ENCODE results near the gene TRIM65.

TRIM65 gene

GRCh38 chr17:75917141-75917916 lies 20.6 kb upstream of the TRIM65 start:
- DNase-seq (ENCODE audit: low spot score): no peak

- DNase-seq (ENCODE audit: low spot score): no peak
These were observed 18.5 kb upstream of the TRIM65 start for GRCh38 chr17:75915268-75915667.

- DNase-seq (ENCODE audit: low spot score): no peak
These were observed 18.0 kb upstream of the TRIM65 start for GRCh38 chr17:75914643-75915267.

GRCh38 chr17:75913537-75914210 lies 16.9 kb upstream of the TRIM65 start:
- no peak for DNase-seq (ENCODE audit: low spot score)

- no peak for DNase-seq (ENCODE audit: low spot score)
These were observed 13.9 kb upstream of the TRIM65 start for GRCh38 chr17:75910699-75911098.

- DNase-seq (ENCODE audit: low spot score): no peak
These were observed 13.1 kb upstream of the TRIM65 start for GRCh38 chr17:75909812-75910274.

- no peak for DNase-seq (ENCODE audit: low spot score)
These were observed 12.5 kb upstream of the TRIM65 start for GRCh38 chr17:75909051-75909811.

GRCh38 chr17:75908201-75908600 lies 11.4 kb upstream of the TRIM65 start:
- DNase-seq (ENCODE audit: low spot score): no peak

GRCh38 chr17:75906143-75906884 lies 9.6 kb upstream of the TRIM65 start:
- DNase-seq (ENCODE audit: low spot score): no peak

- peak; percentile 93 for DNase-seq (ENCODE audit: low spot score)
These were observed 8.2 kb upstream of the TRIM65 start, which contains the start of gene MRPL38 for GRCh38 chr17:75904749-75905521. Gene MRPL38 (minus strand): TSS chr17:75904884. CDS start chr17:75904875, 9 bp downstream.

GRCh38 chr17:75902406-75902805 lies 5.7 kb upstream of the TRIM65 start:
- DNase-seq (ENCODE audit: low spot score): no peak

GRCh38 chr17:75901727-75902126 lies 5.0 kb upstream of the TRIM65 start:
- DNase-seq (ENCODE audit: low spot score): no peak

- no peak for DNase-seq (ENCODE audit: low spot score)
These were observed 4.2 kb upstream of the TRIM65 start for GRCh38 chr17:75900691-75901533.

GRCh38 chr17:75899767-75900468 lies 3.2 kb upstream of the TRIM65 start:
- no peak for DNase-seq (ENCODE audit: low spot score)

GRCh38 chr17:75899353-75899752 lies 2.6 kb upstream of the TRIM65 start:
- DNase-seq (ENCODE audit: low spot score): no peak

- no peak for DNase-seq (ENCODE audit: low spot score)
These were observed 2.0 kb upstream of the TRIM65 start for GRCh38 chr17:75898791-75899190.

- no peak for DNase-seq (ENCODE audit: low spot score)
These were observed 1.3 kb upstream of the TRIM65 start for GRCh38 chr17:75898065-75898464.

GRCh38 chr17:75897160-75898019 lies 639 bp upstream of the TRIM65 start:
- DNase-seq (ENCODE audit: low spot score): no peak

Measured in CD4-positive, alpha-beta T cell treated with Interleukin-6 at 100 ng/mL for 8 hours (primary cell).